H7 (cell line): ENCODE data around the gene ERCC6L2. TPM values are rescaled to one million over a fixed set of nuclear protein-coding genes. Genes with fewer than 3 reads are reported as not detected.

Experiments
- DNase-seq: peaks from one replicate; pipeline ENCODE4 v3.0.0; 2012
- H3K27me3 ChIP-seq: 2 replicates; pipeline ENCODE4 v1.6.0; 2011; ENCODE audit warnings: mild to moderate bottlenecking, low read length; ENCODE audit not compliant: control insufficient read depth, insufficient read depth
- H3K36me3 ChIP-seq: replicated peaks from 2 replicates; pipeline ENCODE4 v1.5.1; 2011; ENCODE audit warnings: low read length; ENCODE audit not compliant: control insufficient read depth, insufficient read depth
- H3K4me3 ChIP-seq: 2 replicates; pipeline ENCODE4 v1.5.1; 2011; ENCODE audit warnings: low read depth, mild to moderate bottlenecking, control low read depth, low read length, moderate library complexity; ENCODE audit not compliant: insufficient read depth
- total RNA-seq: library from RNA; depleted of rRNA; stranded (reverse); fragments of >200 nt; shearing (Covaris generic); gene quantifications from 2 replicates; pipeline ENCODE4 v1.2.3, GENCODE V29; 2014

ERCC6L2 gene
- total RNA-seq, 1 experiment from 2014 or later, result 28.3 TPM

GRCh38 chr9:95852059-95853032 is 23.1 kb upstream of the ERCC6L2 start:
- Histone ChIP-seq H3K4me3 (no peak overlapping the region), H3K36me3 (no peaks in the 10 kb centered on the region), H3K27me3 (no peaks in the 10 kb centered on the region)
- no peak for DNase-seq

- no peak for DNase-seq
- no peaks in the 10 kb centered on the region for H3K36me3 ChIP-seq
- no peak overlapping the region for H3K4me3 ChIP-seq
- no peaks in the 10 kb centered on the region for H3K27me3 ChIP-seq
Measured at GRCh38 chr9:95854386-95855020, 21.0 kb upstream of the ERCC6L2 start.

- H3K36me3 ChIP-seq, result no peaks in the 10 kb centered on the region
- H3K27me3 ChIP-seq, result no peaks in the 10 kb centered on the region
- no peak for DNase-seq
- H3K4me3 ChIP-seq, result no peak overlapping the region
Measured at GRCh38 chr9:95855961-95856360, 19.5 kb upstream of the ERCC6L2 start.

- Histone ChIP-seq H3K36me3 (no peaks in the 10 kb centered on the region), H3K4me3 (no peak overlapping the region), H3K27me3 (no peaks in the 10 kb centered on the region)
- no peak for DNase-seq
Measured at GRCh38 chr9:95857124-95857523, 18.4 kb upstream of the ERCC6L2 start.

GRCh38 chr9:95857896-95858295 is 17.6 kb upstream of the ERCC6L2 start:
- Histone ChIP-seq H3K27me3 (no peaks in the 10 kb centered on the region), H3K36me3 (no peaks in the 10 kb centered on the region), H3K4me3 (no peak overlapping the region)

GRCh38 chr9:95862343-95862742 is 13.1 kb upstream of the ERCC6L2 start:
- Histone ChIP-seq H3K36me3 (no peaks in the 10 kb centered on the region), H3K27me3 (no peaks in the 10 kb centered on the region), H3K4me3 (no peak overlapping the region)
- no peak for DNase-seq

More at GRCh38 chr9:95857896-95858295, 17.6 kb upstream of the ERCC6L2 start:
- DNase-seq, result no peak

GRCh38 chr9:95864852-95865580 is 10.5 kb upstream of the ERCC6L2 start:
- Histone ChIP-seq H3K4me3 (no peak overlapping the region), H3K27me3 (no peaks in the 10 kb centered on the region), H3K36me3 (no peaks in the 10 kb centered on the region)
- no peak for DNase-seq

GRCh38 chr9:95870352-95870751 is 5.1 kb upstream of the ERCC6L2 start:
- Histone ChIP-seq H3K27me3 (no peaks in the 10 kb centered on the region), H3K36me3 (no peaks in the 10 kb centered on the region), H3K4me3 (no peak overlapping the region)
- DNase-seq, result no peak

- H3K4me3 ChIP-seq, result no peak overlapping the region
- no peak for DNase-seq
- no peaks in the 10 kb centered on the region for H3K27me3 ChIP-seq
- H3K36me3 ChIP-seq, result no peaks in the 10 kb centered on the region
Measured at GRCh38 chr9:95870906-95871305, 4.6 kb upstream of the ERCC6L2 start.

GRCh38 chr9:95874303-95874988 is 1.0 kb upstream of the ERCC6L2 start:
- no peak for DNase-seq

GRCh38 chr9:95874989-95875304 is 544 bp upstream of the ERCC6L2 start:
- no peak for DNase-seq
- H3K36me3 ChIP-seq, result no peaks in the 10 kb centered on the region
- H3K4me3 ChIP-seq, result no peak overlapping the region; the same call in 1 of the 2 replicates
- no peaks in the 10 kb centered on the region for H3K27me3 ChIP-seq

More at GRCh38 chr9:95874303-95874988, 1.0 kb upstream of the ERCC6L2 start:
- no peaks in the 10 kb centered on the region for H3K27me3 ChIP-seq
- no peaks in the 10 kb centered on the region for H3K36me3 ChIP-seq
- H3K4me3 ChIP-seq, result no peak overlapping the region; the same call in 1 of the 2 replicates

- DNase-seq, result no peak
- Histone ChIP-seq H3K36me3 (no peaks in the 10 kb centered on the region), H3K27me3 (no peaks in the 10 kb centered on the region), H3K4me3 (no peak overlapping the region; the same call in 1 of the 2 replicates)
Measured at GRCh38 chr9:95876138-95876444, 600 bp downstream of the ERCC6L2 start.

GRCh38 chr9:95876595-95876994 is 1.1 kb downstream of the ERCC6L2 start:
- no peaks in the 10 kb centered on the region for H3K36me3 ChIP-seq
- H3K27me3 ChIP-seq, result no peaks in the 10 kb centered on the region
- DNase-seq, result no peak
- H3K4me3 ChIP-seq, result no peak overlapping the region; the same call in 1 of the 2 replicates

GRCh38 chr9:95877984-95878383 is 2.5 kb downstream of the ERCC6L2 start:
- no peaks in the 10 kb centered on the region for H3K36me3 ChIP-seq
- DNase-seq, result no peak
- H3K4me3 ChIP-seq, result no peak overlapping the region
- H3K27me3 ChIP-seq, result no peaks in the 10 kb centered on the region
